ENCODE results near the gene CCDC127. TPM values are rescaled to one million over a fixed set of nuclear protein-coding genes. Genes with fewer than 3 reads are reported as not detected.

The CCDC127 gene
- total RNA-seq, 1 donor from 2014 or later: 7.0 TPM

DNA sequence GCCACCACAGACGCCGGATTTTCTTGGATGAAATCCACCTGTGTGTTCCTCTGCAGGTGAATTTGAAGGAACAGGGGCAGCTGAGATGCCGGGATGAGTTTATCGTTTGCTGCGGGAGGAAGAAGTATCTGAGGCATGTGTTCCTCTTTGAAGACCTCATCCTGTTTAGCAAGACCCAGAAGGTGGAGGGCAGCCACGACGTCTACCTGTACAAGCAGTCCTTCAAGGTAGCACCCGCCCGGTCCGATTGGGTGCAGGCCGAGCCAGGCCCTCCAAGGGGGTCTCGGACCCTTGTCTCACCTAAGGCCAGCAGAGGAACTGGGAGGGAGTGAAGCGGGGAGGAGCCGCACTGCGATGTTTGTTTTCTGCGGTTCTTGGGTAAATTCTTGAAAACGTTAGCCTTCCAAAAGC lies 45.1 kb downstream of the CCDC127 start:
- Mint-ChIP-seq H3K36me3 (peaks cover 13% of the 10 kb centered on the region), H3K27me3 (ENCODE audit: insufficient read depth, low read depth) (peaks cover 4% of the 10 kb centered on the region), H3K27ac (no peak overlapping the region), H3K4me1 (peaks cover 31% of the 10 kb centered on the region), H3K9me3 (no peaks in the 10 kb centered on the region), H3K4me3 (no peak overlapping the region)
- H2AFZ ChIP-seq (replicated peaks): no peak overlapping the region
- H3K27ac ChIP-seq: no peak overlapping the region
- no peaks in the 10 kb centered on the region for H3K36me3 ChIP-seq
- H3K4me3 ChIP-seq: no peak overlapping the region
- H3K4me1 ChIP-seq: no peaks in the 10 kb centered on the region
- H4K20me1 ChIP-seq (ENCODE audit: low read depth): no peaks in the 10 kb centered on the region
- H3K9ac ChIP-seq: no peak overlapping the region
- TF ChIP-seq EZH2phosphoT487 (IDR thresholded peaks at IDR 0.05) (no peak), EZH2 (IDR thresholded peaks at IDR 0.05) (no peak)
- TF ChIP-seq, protein P1, sequence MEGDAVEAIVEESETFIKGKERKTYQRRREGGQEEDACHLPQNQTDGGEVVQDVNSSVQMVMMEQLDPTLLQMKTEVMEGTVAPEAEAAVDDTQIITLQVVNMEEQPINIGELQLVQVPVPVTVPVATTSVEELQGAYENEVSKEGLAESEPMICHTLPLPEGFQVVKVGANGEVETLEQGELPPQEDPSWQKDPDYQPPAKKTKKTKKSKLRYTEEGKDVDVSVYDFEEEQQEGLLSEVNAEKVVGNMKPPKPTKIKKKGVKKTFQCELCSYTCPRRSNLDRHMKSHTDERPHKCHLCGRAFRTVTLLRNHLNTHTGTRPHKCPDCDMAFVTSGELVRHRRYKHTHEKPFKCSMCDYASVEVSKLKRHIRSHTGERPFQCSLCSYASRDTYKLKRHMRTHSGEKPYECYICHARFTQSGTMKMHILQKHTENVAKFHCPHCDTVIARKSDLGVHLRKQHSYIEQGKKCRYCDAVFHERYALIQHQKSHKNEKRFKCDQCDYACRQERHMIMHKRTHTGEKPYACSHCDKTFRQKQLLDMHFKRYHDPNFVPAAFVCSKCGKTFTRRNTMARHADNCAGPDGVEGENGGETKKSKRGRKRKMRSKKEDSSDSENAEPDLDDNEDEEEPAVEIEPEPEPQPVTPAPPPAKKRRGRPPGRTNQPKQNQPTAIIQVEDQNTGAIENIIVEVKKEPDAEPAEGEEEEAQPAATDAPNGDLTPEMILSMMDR (IDR thresholded peaks at IDR 0.05): no peak
- no peaks in the 10 kb centered on the region for H3K79me2 ChIP-seq (ENCODE audit: low read depth)
- H3F3A ChIP-seq (ENCODE audit: low read depth): no peaks in the 10 kb centered on the region
- no peaks in the 10 kb centered on the region for H3K27me3 ChIP-seq
- H3K9me3 ChIP-seq (ENCODE audit: low read depth): no peaks in the 10 kb centered on the region
- no peak for DNase-seq (ENCODE audit: low spot score)
- no peak overlapping the region for H3K4me2 ChIP-seq

DNA sequence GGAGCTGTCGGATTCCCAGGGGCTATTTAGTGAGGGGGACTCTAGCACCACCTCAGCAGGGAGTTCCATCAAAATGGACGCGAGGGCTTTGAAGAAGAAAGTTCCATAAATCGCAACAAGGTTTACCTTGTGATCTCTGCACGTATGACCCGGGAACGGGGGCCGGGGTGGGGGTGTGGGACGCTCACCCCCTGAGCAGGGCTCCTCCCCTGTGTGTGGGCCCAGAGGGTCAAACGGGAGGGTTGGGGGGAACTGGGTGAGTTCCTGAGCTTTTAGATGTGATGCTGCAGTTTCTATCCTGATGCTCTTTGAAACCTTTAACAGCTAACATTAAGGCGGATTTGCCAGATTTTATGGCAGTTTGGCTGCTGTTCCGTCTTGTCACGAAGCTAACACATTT lies 45.5 kb downstream of the CCDC127 start:
- no peak overlapping the region for H3K9ac ChIP-seq
- no peaks in the 10 kb centered on the region for H4K20me1 ChIP-seq (ENCODE audit: low read depth)
- H2AFZ ChIP-seq (replicated peaks): no peak overlapping the region
- no peak overlapping the region for H3K27ac ChIP-seq
- no peak for DNase-seq (ENCODE audit: low spot score)
- Mint-ChIP-seq H3K4me3 (no peak overlapping the region), H3K27me3 (ENCODE audit: insufficient read depth, low read depth) (peaks cover 4% of the 10 kb centered on the region), H3K4me1 (peaks cover 31% of the 10 kb centered on the region), H3K9me3 (no peaks in the 10 kb centered on the region), H3K36me3 (peaks cover 13% of the 10 kb centered on the region), H3K27ac (no peak overlapping the region)
- no peaks in the 10 kb centered on the region for H3K4me1 ChIP-seq
- H3K9me3 ChIP-seq (ENCODE audit: low read depth): no peaks in the 10 kb centered on the region
- TF ChIP-seq, protein P1 (IDR thresholded peaks at IDR 0.05): no peak
- no peak for TF ChIP-seq EZH2 (IDR thresholded peaks at IDR 0.05)
- no peak for TF ChIP-seq EZH2phosphoT487 (IDR thresholded peaks at IDR 0.05)
- no peak overlapping the region for H3K4me2 ChIP-seq
- no peaks in the 10 kb centered on the region for H3K79me2 ChIP-seq (ENCODE audit: low read depth)
- H3F3A ChIP-seq (ENCODE audit: low read depth): no peaks in the 10 kb centered on the region
- no peaks in the 10 kb centered on the region for H3K36me3 ChIP-seq
- H3K27me3 ChIP-seq: no peaks in the 10 kb centered on the region
- no peak overlapping the region for H3K4me3 ChIP-seq

DNA sequence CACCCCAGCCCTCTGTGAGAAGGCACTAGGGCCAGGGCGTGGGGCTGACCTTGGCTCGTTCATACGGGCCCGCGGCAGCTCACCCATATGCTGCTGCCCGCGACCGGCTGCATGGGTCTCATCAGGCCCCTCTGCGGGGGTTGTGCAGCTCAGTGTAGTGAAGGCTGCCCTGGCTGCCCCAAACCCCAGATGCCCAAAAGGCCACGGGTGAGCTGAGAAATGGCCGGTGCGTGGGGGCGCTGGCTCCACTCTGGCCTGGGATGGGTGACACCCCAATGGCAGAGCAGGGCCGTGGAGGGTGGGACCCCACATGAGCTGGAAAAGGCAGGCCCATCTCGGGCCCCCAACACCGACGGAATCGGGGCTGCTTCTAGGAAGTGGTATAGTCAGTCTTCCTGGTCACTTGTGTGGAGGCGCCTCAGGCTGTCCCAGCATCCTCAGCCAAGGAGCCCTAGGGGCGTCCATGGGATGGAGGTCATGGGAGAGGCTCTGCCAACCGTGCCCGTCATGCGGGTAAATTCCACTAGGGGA lies 46.1 kb downstream of the CCDC127 start:
- no peak overlapping the region for H2AFZ ChIP-seq (replicated peaks)
- no peak overlapping the region for H3K27ac ChIP-seq
- no peaks in the 10 kb centered on the region for H3K27me3 ChIP-seq
- peaks cover 5% of the 10 kb centered on the region for H3F3A ChIP-seq (ENCODE audit: low read depth)
- no peak overlapping the region for H3K4me3 ChIP-seq
- H3K4me1 Mint-ChIP-seq: peaks cover 32% of the 10 kb centered on the region
- H3K9me3 Mint-ChIP-seq: no peaks in the 10 kb centered on the region
- no peak overlapping the region for H3K4me2 ChIP-seq
- H3K27ac Mint-ChIP-seq: no peak overlapping the region
- H3K4me1 ChIP-seq: no peaks in the 10 kb centered on the region
- H3K9ac ChIP-seq: no peak overlapping the region
- no peak overlapping the region for H3K4me3 Mint-ChIP-seq
- no peaks in the 10 kb centered on the region for H4K20me1 ChIP-seq (ENCODE audit: low read depth)
- no peaks in the 10 kb centered on the region for H3K36me3 ChIP-seq
- DNase-seq (ENCODE audit: low spot score): no peak
- H3K79me2 ChIP-seq (ENCODE audit: low read depth): no peaks in the 10 kb centered on the region
- no peaks in the 10 kb centered on the region for H3K9me3 ChIP-seq (ENCODE audit: low read depth)
- TF ChIP-seq EZH2 (IDR thresholded peaks at IDR 0.05): no peak
- TF ChIP-seq EZH2phosphoT487 (IDR thresholded peaks at IDR 0.05): no peak
- TF ChIP-seq, protein P1 (IDR thresholded peaks at IDR 0.05): no peak
- peaks cover 6% of the 10 kb centered on the region for H3K27me3 Mint-ChIP-seq (ENCODE audit: insufficient read depth, low read depth)
- peaks cover 13% of the 10 kb centered on the region for H3K36me3 Mint-ChIP-seq
